GM12864 (cell line): ENCODE results near the gene CAMK4.

ENCODE experiments used
- DNase-seq: peaks from one replicate; pipeline ENCODE4 v3.0.0-alpha.2; 2011; ENCODE audit warnings: low read depth
- H3K4me3 ChIP-seq: 2 replicates; pipeline ENCODE4 v1.5.1; 2011; ENCODE audit warnings: mild to moderate bottlenecking, low read depth, low read length, control low read depth
- CTCF ChIP-seq: IDR thresholded peaks from 2 replicates; pipeline ENCODE4 v1.5.1; 2011; ENCODE audit warnings: low read depth, mild to moderate bottlenecking, moderate library complexity, low read length, control low read depth, inconsistent platforms; ENCODE audit errors: missing control alignments

The CAMK4 gene

GRCh38 chr5:111366388-111366787, 142.2 kb downstream of the CAMK4 start:
- no peak for TF ChIP-seq CTCF
- H3K4me3 ChIP-seq: no peak overlapping the region

GRCh38 chr5:111367115-111367514, 142.9 kb downstream of the CAMK4 start:
- no peak for TF ChIP-seq CTCF
- no peak for DNase-seq
- no peak overlapping the region for H3K4me3 ChIP-seq

More at GRCh38 chr5:111366388-111366787, 142.2 kb downstream of the CAMK4 start:
- no peak for DNase-seq

GRCh38 chr5:111372799-111373198, 148.6 kb downstream of the CAMK4 start:
- DNase-seq: no peak
- TF ChIP-seq CTCF: no peak
- no peak overlapping the region for H3K4me3 ChIP-seq

GRCh38 chr5:111374380-111374779, 150.2 kb downstream of the CAMK4 start:
- DNase-seq: no peak
- no peak overlapping the region for H3K4me3 ChIP-seq
- no peak for TF ChIP-seq CTCF

GRCh38 chr5:111375645-111376044, 151.5 kb downstream of the CAMK4 start:
- no peak overlapping the region for H3K4me3 ChIP-seq
- DNase-seq: no peak
- no peak for TF ChIP-seq CTCF

- no peak for TF ChIP-seq CTCF
- no peak overlapping the region for H3K4me3 ChIP-seq
- DNase-seq: no peak
Observed at GRCh38 chr5:111377306-111377705, 153.1 kb downstream of the CAMK4 start.

GRCh38 chr5:111379391-111379816, 155.2 kb downstream of the CAMK4 start:
- no peak for DNase-seq
- H3K4me3 ChIP-seq: no peak overlapping the region
- TF ChIP-seq CTCF: no peak
